Measurements from ENCODE around the gene SH3RF3.

The SH3RF3 gene

DNA sequence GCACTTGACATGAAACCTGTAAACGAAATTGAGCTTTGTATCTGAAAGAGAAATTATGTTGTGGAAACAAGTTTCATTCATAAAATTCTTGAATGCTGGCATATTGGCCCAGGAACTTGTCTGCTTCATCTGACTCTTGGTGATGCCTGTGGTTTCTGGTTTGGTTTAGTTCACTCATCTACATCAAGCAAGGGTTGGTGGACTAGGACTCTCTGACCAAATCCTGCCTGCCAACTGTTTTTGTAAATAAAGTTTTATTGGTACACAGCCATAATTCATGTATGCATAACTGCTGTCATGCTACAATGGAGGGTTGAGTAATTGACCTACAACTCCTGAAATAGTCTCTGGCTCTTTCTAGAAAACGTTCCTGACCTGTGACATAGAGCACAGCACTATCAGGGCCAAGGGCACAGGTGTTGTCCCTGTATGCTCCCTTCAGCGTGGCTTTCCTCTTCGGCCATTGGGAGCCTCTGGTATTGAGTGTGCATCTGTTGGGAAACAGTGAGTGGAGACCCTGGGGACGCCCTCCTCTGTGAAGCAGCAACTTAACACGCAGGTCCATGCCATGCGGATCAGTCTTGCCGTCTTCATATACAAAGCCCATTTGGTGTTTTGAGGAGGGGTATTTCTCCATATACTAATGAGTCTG lies 226.3 kb downstream of the SH3RF3 start:
- TF ChIP-seq GATA2 (IDR thresholded peaks at IDR 0.05; ENCODE audit: low read depth, low read length) (no peak), GATA3 (IDR thresholded peaks at IDR 0.05; ENCODE audit: low read depth, low read length) (no peak)

DNA sequence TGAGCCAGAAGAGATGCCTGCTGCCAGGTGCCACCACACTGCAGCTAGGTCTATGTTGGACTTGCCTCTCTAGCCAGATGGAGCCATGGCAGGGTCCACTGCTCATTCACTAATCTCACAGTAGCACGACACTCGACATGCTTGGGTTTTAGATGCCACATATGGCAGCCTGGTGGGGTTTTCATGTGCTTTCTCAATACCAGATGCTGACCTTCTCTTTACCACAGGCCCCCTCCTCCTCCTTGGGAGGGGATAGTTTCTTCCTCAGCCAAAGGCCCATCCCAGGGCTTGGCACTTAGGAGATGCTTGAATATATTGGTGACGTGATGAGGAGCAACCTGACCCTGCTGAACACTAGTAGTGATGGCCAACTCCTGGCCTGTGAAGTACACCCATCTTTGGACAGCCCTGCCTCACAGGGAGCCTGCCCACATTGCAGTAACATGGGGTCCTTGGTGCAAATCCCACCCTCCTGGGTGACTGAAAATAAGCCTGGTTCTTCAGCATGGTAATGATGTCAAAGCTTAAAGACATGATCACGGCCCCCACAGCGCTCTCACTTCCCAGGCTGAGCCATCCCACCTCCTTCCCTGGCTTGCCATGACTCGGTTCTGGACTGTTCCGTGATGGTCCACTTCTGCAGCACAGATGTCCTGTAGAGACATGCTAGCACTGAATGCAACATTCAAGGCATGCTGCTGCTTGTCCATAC lies 227.5 kb downstream of the SH3RF3 start:
- TF ChIP-seq GATA2 (IDR thresholded peaks at IDR 0.05; ENCODE audit: low read depth, low read length) (no peak), GATA3 (IDR thresholded peaks at IDR 0.05; ENCODE audit: low read depth, low read length) (no peak)

DNA sequence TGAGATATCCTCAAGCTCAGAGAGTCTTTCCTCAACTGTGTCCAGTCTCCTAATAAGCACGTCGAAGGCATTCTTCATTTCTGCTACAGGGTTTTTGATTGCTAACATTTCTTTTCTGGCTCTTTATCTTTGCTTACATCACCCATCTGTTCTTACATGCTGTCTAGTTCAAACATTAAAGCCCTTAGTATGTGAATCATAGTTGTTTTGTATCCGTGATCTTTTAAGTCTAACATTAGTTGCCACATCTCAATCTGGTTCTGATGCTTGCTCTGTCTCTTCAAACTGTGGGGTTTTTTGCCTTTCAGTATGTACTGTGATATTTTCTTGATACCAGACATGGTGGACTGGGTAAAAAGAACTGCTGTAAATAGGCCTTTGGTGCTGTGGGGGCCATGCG lies 235.2 kb downstream of the SH3RF3 start:
- no peak for TF ChIP-seq GATA2 (IDR thresholded peaks at IDR 0.05; ENCODE audit: low read depth, low read length)
- TF ChIP-seq GATA3 (IDR thresholded peaks at IDR 0.05; ENCODE audit: low read depth, low read length): no peak

GRCh38 chr2:109365131-109365530 lies 236.1 kb downstream of the SH3RF3 start:
- TF ChIP-seq GATA2 (IDR thresholded peaks at IDR 0.05; ENCODE audit: low read depth, low read length) (no peak), GATA3 (IDR thresholded peaks at IDR 0.05; ENCODE audit: low read depth, low read length) (no peak)

GRCh38 chr2:109367683-109368082 lies 238.7 kb downstream of the SH3RF3 start:
- TF ChIP-seq GATA2 (IDR thresholded peaks at IDR 0.05; ENCODE audit: low read depth, low read length): no peak
- no peak for TF ChIP-seq GATA3 (IDR thresholded peaks at IDR 0.05; ENCODE audit: low read depth, low read length)

GRCh38 chr2:109368798-109369197 lies 239.8 kb downstream of the SH3RF3 start:
- TF ChIP-seq GATA2 (IDR thresholded peaks at IDR 0.05; ENCODE audit: low read depth, low read length): no peak
- TF ChIP-seq GATA3 (IDR thresholded peaks at IDR 0.05; ENCODE audit: low read depth, low read length): no peak

- TF ChIP-seq GATA3 (IDR thresholded peaks at IDR 0.05; ENCODE audit: low read depth, low read length): no peak
- no peak for TF ChIP-seq GATA2 (IDR thresholded peaks at IDR 0.05; ENCODE audit: low read depth, low read length)
Measured at GRCh38 chr2:109369671-109370191, 240.7 kb downstream of the SH3RF3 start.

DNA sequence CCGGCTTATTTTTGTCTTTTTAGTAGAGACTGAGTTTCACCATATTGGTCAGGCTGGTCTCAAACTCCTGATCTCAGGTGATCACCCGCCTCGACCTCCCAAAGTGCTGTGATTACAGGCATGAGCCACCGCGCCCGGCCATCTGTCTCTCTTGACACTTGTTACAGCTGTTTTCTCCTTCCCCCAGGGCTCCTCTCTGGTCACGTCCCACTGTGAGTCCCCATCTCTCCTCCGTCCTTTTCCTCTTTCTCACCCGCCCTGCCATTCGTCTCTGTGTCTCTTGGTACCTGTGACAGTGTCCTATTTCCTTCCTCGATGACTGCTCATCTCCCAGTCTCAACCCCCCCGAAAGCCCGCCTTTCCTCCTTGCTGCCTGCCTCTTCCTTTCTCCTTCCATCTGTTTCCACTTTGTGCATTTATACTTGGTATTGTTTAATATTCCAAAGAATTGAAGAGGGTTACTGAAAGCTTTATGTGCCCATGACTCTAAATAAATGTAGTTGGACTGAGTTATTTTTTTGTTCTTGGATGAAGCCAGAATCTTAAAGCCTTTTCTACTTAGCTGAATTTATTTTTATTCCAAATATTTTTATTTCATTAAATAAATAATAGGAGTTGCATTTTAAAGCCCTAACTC lies 241.5 kb downstream of the SH3RF3 start:
- TF ChIP-seq GATA3 (IDR thresholded peaks at IDR 0.05; ENCODE audit: low read depth, low read length) (no peak), GATA2 (IDR thresholded peaks at IDR 0.05; ENCODE audit: low read depth, low read length) (no peak)

- no peak for TF ChIP-seq GATA3 (IDR thresholded peaks at IDR 0.05; ENCODE audit: low read depth, low read length)
- TF ChIP-seq GATA2 (IDR thresholded peaks at IDR 0.05; ENCODE audit: low read depth, low read length): no peak
Measured at GRCh38 chr2:109371481-109372170, 242.6 kb downstream of the SH3RF3 start.

GRCh38 chr2:109372171-109372568 lies 243.2 kb downstream of the SH3RF3 start:
- TF ChIP-seq GATA3 (IDR thresholded peaks at IDR 0.05; ENCODE audit: low read depth, low read length) (no peak), GATA2 (IDR thresholded peaks at IDR 0.05; ENCODE audit: low read depth, low read length) (no peak)

DNA sequence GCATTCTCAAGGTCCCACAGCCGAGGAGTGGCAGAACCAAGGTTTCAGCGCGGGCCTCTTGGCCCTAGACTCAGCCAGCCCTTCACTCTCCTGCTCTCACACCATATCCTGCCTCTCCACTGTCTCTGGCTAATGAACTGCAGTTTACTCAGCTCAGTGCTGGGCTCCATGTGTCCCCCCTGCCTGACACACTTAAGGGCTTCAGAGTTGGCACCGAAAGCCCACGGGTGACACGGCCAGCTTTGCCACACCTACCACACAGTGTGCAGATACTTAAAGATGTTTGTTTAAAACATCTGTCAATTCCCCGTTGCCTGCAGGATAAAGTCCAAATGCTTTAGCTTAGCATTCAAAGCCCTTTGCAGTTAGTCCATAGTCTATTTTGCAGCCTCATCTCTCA lies 243.6 kb downstream of the SH3RF3 start:
- TF ChIP-seq GATA3 (IDR thresholded peaks at IDR 0.05; ENCODE audit: low read depth, low read length): no peak
- no peak for TF ChIP-seq GATA2 (IDR thresholded peaks at IDR 0.05; ENCODE audit: low read depth, low read length)

DNA sequence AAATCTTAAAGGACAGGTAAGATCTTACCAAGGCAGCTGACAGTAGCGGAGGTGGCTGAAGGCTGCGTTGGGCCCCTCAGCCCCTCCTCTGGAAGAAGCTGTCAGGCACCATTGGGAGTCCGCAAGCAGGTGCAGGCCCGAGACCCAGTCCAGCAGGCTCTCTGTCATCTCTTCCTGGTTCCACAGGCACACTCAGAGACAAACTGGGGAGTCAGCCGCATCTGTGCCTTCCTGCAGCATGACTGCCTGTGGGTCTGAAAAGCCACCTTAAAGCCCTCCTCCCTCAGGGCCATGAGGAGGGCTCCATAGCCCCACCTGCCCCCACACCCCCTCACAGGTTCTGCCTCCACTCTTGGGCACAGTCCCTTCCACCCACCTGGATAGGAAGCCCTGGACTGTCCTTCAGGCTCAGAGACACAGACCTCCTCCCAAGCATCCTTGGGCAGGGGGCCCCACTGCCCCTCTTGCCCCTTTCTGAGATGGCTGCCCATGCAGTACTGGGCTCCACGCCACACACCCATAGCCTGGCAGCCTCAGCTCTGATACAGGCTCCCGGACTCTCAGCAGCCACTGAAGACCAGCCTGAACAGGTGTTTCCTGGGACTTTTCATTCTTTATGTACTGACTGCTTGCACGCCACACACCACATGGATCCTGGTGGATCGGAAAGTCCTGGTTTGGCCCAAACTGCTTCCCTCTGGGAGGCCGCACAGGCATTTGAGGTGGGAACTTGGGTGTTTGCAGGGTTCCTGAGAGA lies 245.0 kb downstream of the SH3RF3 start:
- TF ChIP-seq GATA2 (IDR thresholded peaks at IDR 0.05; ENCODE audit: low read depth, low read length): no peak
- TF ChIP-seq GATA3 (IDR thresholded peaks at IDR 0.05; ENCODE audit: low read depth, low read length): no peak

GRCh38 chr2:109374548-109375130 lies 245.6 kb downstream of the SH3RF3 start:
- TF ChIP-seq GATA3 (IDR thresholded peaks at IDR 0.05; ENCODE audit: low read depth, low read length) (no peak), GATA2 (IDR thresholded peaks at IDR 0.05; ENCODE audit: low read depth, low read length) (no peak)
